Activated naive CD4-positive, alpha-beta T cell treated with anti-CD3 and anti-CD28 coated beads, Interleukin-2, amount 50 U/mL, for 24 hours (primary cell): Measurements from ENCODE around the gene CCL17.
"Not testable (repeated sequence)": the region's sequence is repeated elsewhere in the genome, so short reads cannot be mapped to it uniquely, and the experiment has no call there.

ENCODE experiments used
- H3K27ac Mint-ChIP-seq: one replicate; pipeline ENCODE4 v1.8.0; 2021; ENCODE audit warnings: mild to moderate bottlenecking, mixed read lengths
- H3K27me3 Mint-ChIP-seq: one replicate; pipeline ENCODE4 v1.8.0; 2021; ENCODE audit warnings: mixed read lengths
- H3K36me3 Mint-ChIP-seq: one replicate; pipeline ENCODE4 v1.8.0; 2021; ENCODE audit warnings: mixed read lengths
- H3K4me1 Mint-ChIP-seq: one replicate; pipeline ENCODE4 v1.8.0; 2021; ENCODE audit warnings: mixed read lengths
- H3K4me3 Mint-ChIP-seq: one replicate; pipeline ENCODE4 v1.8.0; 2021; ENCODE audit warnings: mild to moderate bottlenecking, mixed read lengths
- H3K9me3 Mint-ChIP-seq: one replicate; pipeline ENCODE4 v1.8.0; 2021; ENCODE audit warnings: mixed read lengths

The CCL17 gene

GRCh38 chr16:57430955-57431354, 26.4 kb downstream of the CCL17 start:
- no peak overlapping the region for H3K4me3 Mint-ChIP-seq
- H3K36me3 Mint-ChIP-seq, result peaks cover 31% of the 10 kb centered on the region
- peaks cover 34% of the 10 kb centered on the region for H3K4me1 Mint-ChIP-seq
- H3K9me3 Mint-ChIP-seq, result no peaks in the 10 kb centered on the region
- H3K27me3 Mint-ChIP-seq, result no peaks in the 10 kb centered on the region
- H3K27ac Mint-ChIP-seq, result no peak overlapping the region

DNA sequence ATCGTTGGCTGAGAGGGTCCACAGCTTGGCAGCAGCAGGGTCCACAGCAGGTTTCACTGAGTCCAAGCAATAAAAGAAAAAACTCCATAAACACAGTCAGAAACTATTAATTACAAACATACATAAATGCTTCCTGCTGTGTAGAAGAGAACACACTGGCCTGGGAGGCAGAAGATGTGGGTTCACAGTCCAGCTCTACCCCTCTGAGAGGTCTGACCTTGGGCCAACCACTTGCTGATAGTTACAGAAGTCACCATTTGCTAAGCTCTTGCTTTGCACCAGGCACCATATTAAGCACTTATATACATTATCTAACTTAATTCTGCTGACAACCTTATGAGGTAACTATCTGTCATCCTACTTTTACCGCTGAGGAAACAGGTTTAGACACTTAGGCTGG, 27.9 kb downstream of the CCL17 start:
- Mint-ChIP-seq H3K27ac (peak overlapping the region; percentile 77), H3K27me3 (no peaks in the 10 kb centered on the region), H3K4me3 (no peak overlapping the region), H3K4me1 (peaks cover 34% of the 10 kb centered on the region), H3K9me3 (no peaks in the 10 kb centered on the region), H3K36me3 (peaks cover 28% of the 10 kb centered on the region)

DNA sequence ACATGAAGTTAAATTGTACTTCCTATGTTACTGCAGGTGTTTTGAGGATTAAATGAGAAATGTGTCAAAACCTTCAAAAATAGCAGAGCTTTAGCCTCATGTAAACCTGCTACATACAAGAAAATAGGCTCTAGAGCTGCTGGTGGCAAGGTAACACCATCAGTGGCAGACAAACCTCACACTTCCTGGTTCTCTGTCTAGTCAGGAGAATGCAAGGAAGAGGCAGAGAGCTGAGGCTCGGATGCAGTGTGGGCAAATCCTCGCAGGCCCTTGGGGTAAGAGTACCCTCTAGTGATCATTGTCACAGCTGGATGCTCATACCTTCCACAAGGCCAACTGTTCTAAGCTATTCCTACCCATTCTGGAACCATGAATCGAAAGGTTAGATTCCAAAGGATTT, 28.4 kb downstream of the CCL17 start:
- Mint-ChIP-seq H3K4me1 (peaks cover 34% of the 10 kb centered on the region), H3K27ac (peak overlapping the region; percentile 77), H3K4me3 (no peak overlapping the region), H3K27me3 (no peaks in the 10 kb centered on the region), H3K36me3 (peaks cover 28% of the 10 kb centered on the region), H3K9me3 (no peaks in the 10 kb centered on the region)

DNA sequence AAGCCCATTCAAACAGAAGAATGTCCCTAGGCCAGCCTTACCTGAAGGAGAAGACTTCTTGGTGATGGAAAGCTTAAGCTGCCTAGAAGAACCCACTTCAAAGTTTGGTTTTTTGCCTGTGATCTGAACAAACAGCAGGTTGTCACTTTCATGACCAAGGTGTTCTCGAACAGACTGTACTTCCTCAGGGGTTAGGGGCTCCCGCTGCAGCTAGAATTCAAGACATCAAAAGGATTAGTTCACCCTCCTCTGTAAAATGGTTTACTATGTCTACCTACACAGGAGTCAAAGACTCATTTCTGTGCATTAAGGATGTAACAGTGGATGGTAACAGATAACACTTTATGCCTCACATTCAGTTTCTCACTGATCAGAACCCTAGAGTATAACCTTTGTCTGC, 29.4 kb downstream of the CCL17 start:
- Mint-ChIP-seq H3K27ac (peak overlapping the region; percentile 74), H3K4me1 (peaks cover 41% of the 10 kb centered on the region), H3K4me3 (peak overlapping the region; percentile 2)

DNA sequence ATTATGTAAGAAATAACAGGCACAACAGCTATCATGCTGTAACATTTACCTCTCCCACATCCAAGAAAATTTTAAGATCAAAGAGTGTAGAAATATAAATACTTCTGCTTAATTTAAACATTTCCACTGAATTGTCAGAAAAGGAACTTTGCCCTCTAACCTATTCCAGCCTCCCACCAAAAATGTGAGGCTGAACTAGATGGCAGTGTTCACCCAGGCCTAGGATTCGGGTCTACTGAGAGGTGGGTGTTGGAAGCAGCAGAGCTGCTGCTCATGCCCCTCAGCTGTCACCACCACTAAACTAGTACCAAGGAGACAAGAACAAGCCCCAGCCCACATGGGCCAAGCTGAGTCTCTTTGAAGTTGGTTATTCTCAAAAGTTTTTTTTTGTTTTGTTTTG, 31.3 kb downstream of the CCL17 start:
- Mint-ChIP-seq H3K4me3 (no peak overlapping the region), H3K4me1 (peaks cover 41% of the 10 kb centered on the region), H3K27me3 (no peaks in the 10 kb centered on the region), H3K36me3 (peaks cover 39% of the 10 kb centered on the region), H3K27ac (peak overlapping the region; percentile 23), H3K9me3 (peaks cover 4% of the 10 kb centered on the region)

More for the DNA sequence above, 29.4 kb downstream of the CCL17 start:
- Mint-ChIP-seq H3K9me3 (no peaks in the 10 kb centered on the region), H3K27me3 (no peaks in the 10 kb centered on the region), H3K36me3 (peaks cover 31% of the 10 kb centered on the region)

- H3K4me1 Mint-ChIP-seq, result peaks cover 30% of the 10 kb centered on the region
- H3K27me3 Mint-ChIP-seq, H3K27ac Mint-ChIP-seq, H3K4me3 Mint-ChIP-seq, H3K9me3 Mint-ChIP-seq: not testable (repeated sequence)
- H3K36me3 Mint-ChIP-seq, result peaks cover 33% of the 10 kb centered on the region
These were observed 35.4 kb downstream of the CCL17 start for GRCh38 chr16:57439947-57440346.

DNA sequence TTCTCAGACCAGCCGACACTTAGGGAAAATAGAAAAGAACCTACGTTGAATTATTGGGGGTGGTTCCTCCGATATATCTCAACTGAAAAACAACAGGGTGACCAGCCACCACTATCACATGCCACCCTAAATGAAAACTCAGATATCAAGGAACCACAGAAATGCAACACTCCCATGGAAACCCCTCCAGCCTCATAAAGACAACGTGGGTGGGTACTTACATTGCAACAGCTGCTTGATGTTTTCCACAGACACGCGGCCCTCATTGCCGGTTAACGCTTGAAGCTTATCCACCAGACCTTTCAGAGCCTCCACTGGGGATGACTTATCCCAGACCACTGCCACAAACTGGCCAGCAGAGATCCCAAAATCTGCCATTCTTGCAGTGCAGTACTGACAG, 36.0 kb downstream of the CCL17 start:
- H3K27me3 Mint-ChIP-seq, H3K27ac Mint-ChIP-seq, H3K4me3 Mint-ChIP-seq, H3K9me3 Mint-ChIP-seq: not testable (repeated sequence)
- Mint-ChIP-seq H3K36me3 (peaks cover 31% of the 10 kb centered on the region), H3K4me1 (peaks cover 28% of the 10 kb centered on the region)

- Mint-ChIP-seq H3K4me1 (peaks cover 47% of the 10 kb centered on the region), H3K36me3 (peaks cover 18% of the 10 kb centered on the region), H3K4me3 (peak overlapping the region; percentile 49), H3K9me3 (peaks cover 2% of the 10 kb centered on the region), H3K27ac (peak overlapping the region; percentile 41), H3K27me3 (no peaks in the 10 kb centered on the region)
These were observed 40.1 kb downstream of the CCL17 start for GRCh38 chr16:57444711-57445110.

DNA sequence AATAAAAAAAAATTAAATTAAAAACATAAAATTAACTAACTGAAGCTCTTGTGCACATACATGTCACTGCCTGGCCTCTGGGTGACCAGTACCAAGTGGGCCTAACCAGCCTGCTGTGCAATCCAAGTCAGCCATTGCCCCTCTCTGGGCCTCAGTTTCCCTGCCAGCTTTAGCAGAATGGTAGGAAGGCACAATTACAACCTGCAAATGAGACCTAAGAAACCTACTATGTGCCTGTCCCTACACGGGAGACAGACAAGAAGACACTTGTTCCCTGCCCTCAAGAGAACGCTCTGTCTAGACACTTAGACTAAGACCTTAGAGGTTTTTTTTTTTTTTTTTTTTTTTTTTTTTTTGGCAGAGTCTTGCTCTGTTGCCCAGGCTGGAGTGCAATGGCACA, 40.9 kb downstream of the CCL17 start:
- no peaks in the 10 kb centered on the region for H3K9me3 Mint-ChIP-seq
- no peaks in the 10 kb centered on the region for H3K27me3 Mint-ChIP-seq
- H3K4me1 Mint-ChIP-seq, result peaks cover 48% of the 10 kb centered on the region
- peaks cover 10% of the 10 kb centered on the region for H3K36me3 Mint-ChIP-seq
- H3K4me3 Mint-ChIP-seq, result peak overlapping the region; percentile 47
- H3K27ac Mint-ChIP-seq, result no peak overlapping the region

GRCh38 chr16:57446531-57447185, 42.1 kb downstream of the CCL17 start:
- H3K4me3 Mint-ChIP-seq, result peak overlapping the region; percentile 95
- H3K27me3 Mint-ChIP-seq, result no peaks in the 10 kb centered on the region
- peaks cover 48% of the 10 kb centered on the region for H3K4me1 Mint-ChIP-seq
- peak overlapping the region; percentile 88 for H3K27ac Mint-ChIP-seq
- peaks cover 3% of the 10 kb centered on the region for H3K36me3 Mint-ChIP-seq
- H3K9me3 Mint-ChIP-seq, result no peaks in the 10 kb centered on the region

DNA sequence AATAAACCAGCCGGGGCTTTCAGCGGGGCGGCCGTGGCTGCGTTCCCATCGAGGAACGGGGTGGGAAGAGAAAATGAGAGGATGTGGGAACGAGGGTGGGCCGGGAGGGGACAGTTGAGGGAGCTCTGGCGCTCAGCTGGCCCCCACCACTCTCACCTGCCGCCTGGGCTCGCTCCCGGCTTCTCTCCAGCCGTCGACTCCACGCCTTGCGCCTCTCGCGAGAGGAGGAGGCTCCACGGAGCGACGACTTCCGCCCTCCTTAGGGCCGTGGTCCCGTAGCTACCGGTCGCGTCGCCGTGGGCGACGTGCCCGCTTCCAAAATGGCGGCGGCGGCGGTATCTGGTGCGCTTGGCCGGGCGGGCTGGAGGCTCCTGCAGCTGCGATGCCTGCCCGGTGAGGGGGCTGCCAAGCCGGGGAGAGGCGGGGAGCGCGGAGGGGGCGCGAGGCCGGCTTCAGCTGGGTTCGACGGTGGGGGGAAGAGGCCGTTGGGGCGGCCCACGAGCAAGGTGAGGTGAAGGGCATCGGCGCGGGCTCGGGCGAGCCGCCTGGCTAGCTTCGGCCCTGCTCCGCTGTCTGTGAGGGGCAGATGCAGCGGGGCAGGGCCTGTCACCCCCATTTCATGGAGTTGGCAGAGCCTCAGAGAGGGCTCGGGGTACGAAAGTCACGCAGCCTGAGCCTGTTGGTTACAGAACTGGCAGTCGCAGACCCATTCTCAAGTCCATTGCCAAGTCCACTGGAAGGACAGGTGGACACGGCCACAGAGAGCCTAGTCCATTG, 42.8 kb downstream of the CCL17 start, which contains the start of the genes CIAPIN1 and COQ9:
TSS of gene CIAPIN1 (minus strand) at position 200 of the 777 bp plus-strand sequence. CDS start 6,457 bp downstream, outside the sequence.
TSS of gene COQ9 (plus strand) at position 294 of the 777 bp plus-strand sequence. CDS start at position 321, 27 bp downstream.
- H3K27ac Mint-ChIP-seq, result peak within 1 kb of the TSS; percentile 88
- peaks cover 48% of the 10 kb centered on the region for H3K4me1 Mint-ChIP-seq

GRCh38 chr16:57452021-57452420, 47.5 kb downstream of the CCL17 start:
- H3K36me3 Mint-ChIP-seq, result peaks cover 10% of the 10 kb centered on the region
- peaks cover 24% of the 10 kb centered on the region for H3K4me1 Mint-ChIP-seq
- no peak overlapping the region for H3K27ac Mint-ChIP-seq
- no peak overlapping the region for H3K4me3 Mint-ChIP-seq
- no peaks in the 10 kb centered on the region for H3K27me3 Mint-ChIP-seq
- H3K9me3 Mint-ChIP-seq, result no peaks in the 10 kb centered on the region

More for the DNA sequence above, 42.8 kb downstream of the CCL17 start, which contains the start of the genes CIAPIN1 and COQ9:
- H3K9me3 Mint-ChIP-seq, result no peaks in the 10 kb centered on the region
- H3K36me3 Mint-ChIP-seq, result peaks cover 2% of the 10 kb centered on the region
- peak within 1 kb of the TSS; percentile 95 for H3K4me3 Mint-ChIP-seq
- H3K27me3 Mint-ChIP-seq, result no peaks in the 10 kb centered on the region

- H3K4me3 Mint-ChIP-seq, result peak within 1 kb of the TSS; percentile 99
- H3K36me3 Mint-ChIP-seq, result peaks cover 10% of the 10 kb centered on the region
- H3K4me1 Mint-ChIP-seq, result peaks cover 25% of the 10 kb centered on the region
- H3K27me3 Mint-ChIP-seq, result no peaks in the 10 kb centered on the region
- H3K9me3 Mint-ChIP-seq, result no peaks in the 10 kb centered on the region
- peak within 1 kb of the TSS; percentile 100 for H3K27ac Mint-ChIP-seq
These were observed 57.8 kb downstream of the CCL17 start, which contains the start of gene POLR2C for GRCh38 chr16:57462209-57462977. Gene POLR2C (plus strand): TSS chr16:57462679. CDS start chr16:57462725, 46 bp downstream.

DNA sequence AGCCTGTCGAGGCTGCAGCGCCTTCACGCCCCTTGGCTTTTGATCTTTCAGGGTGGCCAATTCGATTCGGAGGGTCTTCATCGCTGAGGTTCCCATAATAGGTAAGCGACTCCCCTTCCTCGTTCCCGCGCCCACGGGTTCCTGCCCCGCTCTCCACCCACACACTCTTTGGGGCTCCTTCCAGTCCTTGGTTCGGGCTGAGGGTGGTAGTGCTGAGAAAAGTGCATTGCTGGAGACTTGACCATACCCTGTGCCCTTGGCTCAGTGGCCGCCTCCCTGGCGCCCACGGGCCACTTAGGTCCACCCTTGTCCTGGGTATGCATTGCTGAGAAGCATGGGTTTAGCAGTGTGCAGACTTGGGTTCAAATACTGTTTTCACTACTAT, 58.4 kb downstream of the CCL17 start:
- Mint-ChIP-seq H3K9me3 (no peaks in the 10 kb centered on the region), H3K4me3 (peak overlapping the region; percentile 99), H3K36me3 (peaks cover 11% of the 10 kb centered on the region), H3K27ac (peak overlapping the region; percentile 87), H3K27me3 (no peaks in the 10 kb centered on the region), H3K4me1 (peaks cover 25% of the 10 kb centered on the region)

GRCh38 chr16:57464523-57464922, 60.0 kb downstream of the CCL17 start:
- Mint-ChIP-seq H3K4me1 (peaks cover 25% of the 10 kb centered on the region), H3K36me3 (peaks cover 12% of the 10 kb centered on the region), H3K27me3 (no peaks in the 10 kb centered on the region), H3K9me3 (no peaks in the 10 kb centered on the region), H3K27ac (peak overlapping the region; percentile 47), H3K4me3 (peak overlapping the region; percentile 99)
